Measurements from ENCODE around the gene TEX2. TPM values are rescaled to one million over a fixed set of nuclear protein-coding genes. Genes with fewer than 3 reads are reported as not detected.

TEX2 gene
- total and polyA plus RNA-seq, 7 experiments from 2014 or later, result 7.9 to 24.2 (median 14.4) TPM

DNA sequence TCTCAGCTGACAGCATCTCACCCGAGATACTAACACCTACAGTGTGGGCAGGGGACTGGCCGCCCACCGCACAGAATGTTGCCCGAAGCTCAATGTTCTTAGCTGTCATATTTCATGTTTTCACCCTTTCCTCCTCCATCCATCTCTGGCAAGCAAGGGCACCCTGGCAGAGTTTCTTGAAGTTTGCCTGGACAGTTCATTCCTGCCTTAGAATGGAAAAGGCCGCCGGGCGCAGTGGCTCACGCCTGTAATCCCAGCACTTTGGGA, 37.6 kb upstream of the TEX2 start:
- Histone ChIP-seq H3K27ac (ENCODE audit: low read depth, low read length) (no peak overlapping the region), H3K4me3 (ENCODE audit: low read length) (no peak overlapping the region), H3K27me3 (ENCODE audit: control insufficient read depth in 2 of 2, insufficient read depth in 2 of 2, low read length in 2 of 2) (no peaks in the 10 kb centered on the region), H3K9me3 (ENCODE audit: control insufficient read depth in 2 of 3, low read length in 3 of 3) (no peaks in the 10 kb centered on the region), H3K36me3 (ENCODE audit: control insufficient read depth in 2 of 3, insufficient read depth in 3 of 3, low read length in 3 of 3) (no peaks in the 10 kb centered on the region), H3K4me1 (ENCODE audit: control insufficient read depth in 2 of 2, insufficient read depth in 2 of 2, low read length in 2 of 2) (no peaks in the 10 kb centered on the region)
- ChIA-PET POLR2A (interaction anchor here (0.7 kb wide), 1 partner anchor 448 kb away, joined by 5 read pairs; no protein-coding TSS in a partner anchor), CTCF (interaction anchor here (1.2 kb wide), 1 partner anchor 9 kb away, joined by 4 read pairs; no protein-coding TSS in a partner anchor)
- no peak for DNase-seq
- H3K4me1 Mint-ChIP-seq, result no peaks in the 10 kb centered on the region
- no peaks in the 10 kb centered on the region for H3K9me3 Mint-ChIP-seq
- no peak overlapping the region for H3K4me3 Mint-ChIP-seq
- intact Hi-C loops (cut with micrococcal nuclease), result loop anchor here in 1 of 2 donors (2.0 kb wide), 1 partner anchor 38 kb away; the partner anchor contains the start of gene TEX2
- H3K27ac Mint-ChIP-seq, result no peak overlapping the region
- no peaks in the 10 kb centered on the region for H3K36me3 Mint-ChIP-seq
- no peak for ATAC-seq
- H3K27me3 Mint-ChIP-seq, result peaks cover 0 to 4% (median 0%) of the 10 kb centered on the region in 5 donors

DNA sequence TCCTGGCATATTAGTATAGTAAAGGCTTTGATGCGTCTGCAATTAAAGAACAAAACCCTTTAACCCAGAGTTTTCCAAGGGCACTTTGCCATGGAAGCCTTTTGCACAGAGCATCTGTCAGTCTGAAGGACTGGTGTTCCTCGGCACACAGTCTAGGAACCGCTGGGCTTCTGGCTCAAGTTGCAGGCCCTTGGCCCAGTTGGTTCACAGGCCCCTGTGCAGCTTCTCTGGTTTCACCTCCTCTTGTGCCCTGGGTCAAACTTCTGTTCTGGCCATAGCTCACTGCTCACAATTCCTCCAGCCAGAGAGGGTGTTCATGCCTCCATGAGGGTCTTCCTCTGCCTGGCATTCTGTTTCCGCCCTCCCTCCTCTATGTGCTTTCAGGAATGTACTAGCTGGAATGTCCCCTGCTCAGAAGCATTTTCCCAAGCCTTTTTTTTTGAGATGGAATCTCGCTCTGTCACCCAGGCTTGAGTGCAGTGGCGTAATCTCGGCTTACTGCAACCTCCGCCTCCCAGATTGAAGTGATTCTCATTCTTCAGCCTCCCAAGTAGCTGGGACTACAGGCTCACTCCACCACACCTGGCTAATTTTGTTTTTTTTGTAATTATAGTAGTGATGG, 34.5 kb upstream of the TEX2 start:
- intact Hi-C loops (cut with micrococcal nuclease), result no loop called here
- Histone ChIP-seq H3K4me3 (ENCODE audit: low read length) (no peak overlapping the region), H3K4me1 (ENCODE audit: control insufficient read depth in 2 of 2, insufficient read depth in 2 of 2, low read length in 2 of 2) (no peaks in the 10 kb centered on the region), H3K36me3 (ENCODE audit: control insufficient read depth in 2 of 3, insufficient read depth in 3 of 3, low read length in 3 of 3) (no peaks in the 10 kb centered on the region), H3K27me3 (ENCODE audit: control insufficient read depth in 2 of 2, insufficient read depth in 2 of 2, low read length in 2 of 2) (no peaks in the 10 kb centered on the region), H3K27ac (ENCODE audit: low read depth, low read length) (no peak overlapping the region), H3K9me3 (ENCODE audit: control insufficient read depth in 2 of 3, low read length in 3 of 3) (no peaks in the 10 kb centered on the region)
- Mint-ChIP-seq H3K9me3 (peaks cover 0 to 2% (median 0%) of the 10 kb centered on the region in 11 donors), H3K36me3 (no peaks in the 10 kb centered on the region), H3K27me3 (peaks cover 0 to 7% (median 0%) of the 10 kb centered on the region in 5 donors), H3K27ac (no peak overlapping the region), H3K4me3 (no peak overlapping the region), H3K4me1 (peaks cover 0 to 6% (median 0%) of the 10 kb centered on the region in 7 donors)
- ATAC-seq (no peak), DNase-seq (no peak)
- CTCF ChIA-PET, result interaction anchor here (0.8 kb wide), 1 partner anchor 640 kb away, joined by 3 read pairs; no protein-coding TSS in a partner anchor
- POLR2A ChIA-PET, result no interaction called here

DNA sequence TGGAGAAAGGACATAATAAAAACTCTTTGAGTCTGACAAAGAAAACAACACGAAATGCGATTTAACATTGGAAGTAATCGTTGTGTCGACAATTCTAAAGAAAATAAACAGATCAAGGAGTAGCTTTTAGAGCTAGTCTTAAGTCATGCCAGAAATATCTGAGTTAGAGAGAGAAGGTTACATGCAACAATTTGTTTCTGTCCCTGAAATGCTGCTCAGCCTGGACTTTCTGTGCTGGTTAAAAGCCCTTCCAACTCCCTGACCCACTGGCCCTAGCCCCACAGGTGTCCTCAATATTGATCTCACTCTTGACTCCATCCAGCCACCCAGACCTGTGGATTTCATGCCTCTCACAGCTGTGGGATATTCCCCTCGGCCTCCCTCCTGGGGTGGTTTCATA, 33.2 kb upstream of the TEX2 start:
- Histone ChIP-seq H3K4me1 (ENCODE audit: control insufficient read depth in 2 of 2, insufficient read depth in 2 of 2, low read length in 2 of 2) (no peaks in the 10 kb centered on the region), H3K27ac (ENCODE audit: low read depth, low read length) (no peak overlapping the region), H3K27me3 (ENCODE audit: control insufficient read depth in 2 of 2, insufficient read depth in 2 of 2, low read length in 2 of 2) (no peaks in the 10 kb centered on the region), H3K36me3 (ENCODE audit: control insufficient read depth in 2 of 3, insufficient read depth in 3 of 3, low read length in 3 of 3) (no peaks in the 10 kb centered on the region), H3K4me3 (ENCODE audit: low read length) (no peak overlapping the region), H3K9me3 (ENCODE audit: control insufficient read depth in 2 of 3, low read length in 3 of 3) (peaks cover 0 to 4% (median 0%) of the 10 kb centered on the region in 3 experiments)
- Mint-ChIP-seq H3K4me3 (no peak overlapping the region), H3K36me3 (peaks cover 0 to 3% (median 3%) of the 10 kb centered on the region in 5 donors), H3K27ac (no peak overlapping the region), H3K27me3 (peaks cover 0 to 7% (median 0%) of the 10 kb centered on the region in 5 donors), H3K4me1 (peaks cover 0 to 6% (median 0%) of the 10 kb centered on the region in 7 donors), H3K9me3 (peaks cover 2 to 10% (median 3%) of the 10 kb centered on the region in 11 donors)
- DNase-seq (no peak), ATAC-seq (no peak)
- CTCF ChIA-PET, result no interaction called here
- intact Hi-C loops (cut with micrococcal nuclease), result no loop called here
- POLR2A ChIA-PET, result no interaction called here

DNA sequence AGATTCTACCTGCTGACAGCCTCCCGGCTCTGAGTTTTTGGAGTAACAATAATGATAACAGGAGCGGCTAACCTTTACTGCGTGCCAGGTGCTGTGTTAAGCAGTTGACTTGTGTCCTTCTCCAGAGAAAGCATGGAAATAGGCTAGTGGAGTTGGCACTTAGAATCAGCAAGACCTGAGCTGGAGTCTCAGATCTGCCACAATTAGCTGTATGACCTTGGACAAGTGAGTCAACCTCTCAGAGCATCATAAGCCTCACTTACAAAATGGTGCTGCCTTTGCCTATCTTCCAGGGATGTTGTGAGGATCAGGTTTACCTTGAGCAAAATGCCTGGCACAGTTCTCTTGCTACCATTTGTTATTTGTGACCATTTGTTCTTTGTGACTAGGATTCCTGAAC, 32.1 kb upstream of the TEX2 start:
- peaks cover 0 to 8% (median 6%) of the 10 kb centered on the region in 5 donors for H3K36me3 Mint-ChIP-seq
- H3K4me3 Mint-ChIP-seq, result no peak overlapping the region
- H3K9me3 Mint-ChIP-seq, result peaks cover 4 to 21% (median 8%) of the 10 kb centered on the region in 11 donors
- Histone ChIP-seq H3K27ac (ENCODE audit: low read depth, low read length) (no peak overlapping the region), H3K9me3 (ENCODE audit: control insufficient read depth in 2 of 3, low read length in 3 of 3) (peaks cover 0 to 9% (median 0%) of the 10 kb centered on the region in 3 experiments), H3K27me3 (ENCODE audit: control insufficient read depth in 2 of 2, insufficient read depth in 2 of 2, low read length in 2 of 2) (no peaks in the 10 kb centered on the region), H3K4me3 (ENCODE audit: low read length) (no peak overlapping the region), H3K36me3 (ENCODE audit: control insufficient read depth in 2 of 3, insufficient read depth in 3 of 3, low read length in 3 of 3) (no peaks in the 10 kb centered on the region), H3K4me1 (ENCODE audit: control insufficient read depth in 2 of 2, insufficient read depth in 2 of 2, low read length in 2 of 2) (no peaks in the 10 kb centered on the region)
- H3K27ac Mint-ChIP-seq, result no peak overlapping the region
- ChIA-PET CTCF (interaction anchor here (1.3 kb wide), 1 partner anchor 11 kb away, joined by 3 read pairs; no protein-coding TSS in a partner anchor), POLR2A (no interaction called here)
- intact Hi-C loops (cut with micrococcal nuclease), result no loop called here
- H3K4me1 Mint-ChIP-seq, result peaks cover 0 to 6% (median 0%) of the 10 kb centered on the region in 7 donors
- DNase-seq, result no peak
- peaks cover 0 to 5% (median 0%) of the 10 kb centered on the region in 5 donors for H3K27me3 Mint-ChIP-seq
- no peak for ATAC-seq

DNA sequence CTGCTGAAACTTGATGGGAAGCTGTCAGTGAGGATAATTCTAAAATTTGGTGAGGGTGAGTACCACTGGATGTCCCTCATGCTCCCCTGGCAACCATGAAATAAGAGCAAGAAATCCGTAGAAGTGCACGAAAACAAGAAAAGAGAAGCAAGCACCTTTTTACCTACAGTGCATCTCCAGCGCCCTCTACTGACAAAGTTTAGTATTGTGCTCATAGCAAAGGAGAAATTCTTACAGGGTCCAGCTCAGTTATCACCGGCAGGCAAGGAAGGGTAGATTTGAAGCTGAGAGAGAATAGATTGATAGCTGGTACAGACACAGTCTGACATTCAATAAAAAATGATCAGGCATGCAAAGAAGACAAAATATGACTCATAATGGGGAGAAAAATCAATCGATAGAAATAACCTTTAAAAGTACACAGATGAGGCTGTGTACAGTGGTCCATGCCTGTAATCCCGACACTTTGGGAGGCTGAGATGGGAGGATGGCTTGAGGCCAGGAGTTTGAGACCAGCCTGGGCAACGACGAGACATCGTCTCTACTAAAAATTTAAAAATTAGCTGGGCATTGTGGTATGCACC, 28.3 kb upstream of the TEX2 start:
- ChIA-PET POLR2A (interaction anchor here (0.8 to 1.4 kb wide), 3 partner anchors 143 to 176 kb away, joined by 3 to 4 read pairs (median 3); no protein-coding TSS in a partner anchor), CTCF (interaction anchor here (0.7 to 1.3 kb wide), 3 partner anchors 9 to 227 kb away, joined by 3 to 5 read pairs (median 4); no protein-coding TSS in a partner anchor)
- intact Hi-C loops (cut with micrococcal nuclease), result no loop called here
- peaks cover 0 to 9% (median 0%) of the 10 kb centered on the region in 3 experiments for H3K9me3 ChIP-seq (ENCODE audit: control insufficient read depth in 2 of 3, low read length in 3 of 3)
- no peaks in the 10 kb centered on the region for H3K36me3 ChIP-seq (ENCODE audit: control insufficient read depth in 2 of 3, insufficient read depth in 3 of 3, low read length in 3 of 3)
- DNase-seq (no peak), ATAC-seq (no peak)
- H3K4me3 Mint-ChIP-seq, result no peak overlapping the region
- peaks cover 0 to 3% (median 0%) of the 10 kb centered on the region in 5 donors for H3K27me3 Mint-ChIP-seq
- H3K4me1 Mint-ChIP-seq, result peaks cover 0 to 6% (median 0%) of the 10 kb centered on the region in 7 donors
- no peak overlapping the region for H3K4me3 ChIP-seq (ENCODE audit: low read length)
- H3K36me3 Mint-ChIP-seq, result peaks cover 0 to 8% (median 6%) of the 10 kb centered on the region in 5 donors
- H3K27ac ChIP-seq (ENCODE audit: low read depth, low read length), result no peak overlapping the region
- no peak overlapping the region for H3K27ac Mint-ChIP-seq
- no peaks in the 10 kb centered on the region for H3K4me1 ChIP-seq (ENCODE audit: control insufficient read depth in 2 of 2, insufficient read depth in 2 of 2, low read length in 2 of 2)
- H3K27me3 ChIP-seq (ENCODE audit: control insufficient read depth in 2 of 2, insufficient read depth in 2 of 2, low read length in 2 of 2), result no peaks in the 10 kb centered on the region
- H3K9me3 Mint-ChIP-seq, result peaks cover 4 to 26% (median 8%) of the 10 kb centered on the region in 11 donors

DNA sequence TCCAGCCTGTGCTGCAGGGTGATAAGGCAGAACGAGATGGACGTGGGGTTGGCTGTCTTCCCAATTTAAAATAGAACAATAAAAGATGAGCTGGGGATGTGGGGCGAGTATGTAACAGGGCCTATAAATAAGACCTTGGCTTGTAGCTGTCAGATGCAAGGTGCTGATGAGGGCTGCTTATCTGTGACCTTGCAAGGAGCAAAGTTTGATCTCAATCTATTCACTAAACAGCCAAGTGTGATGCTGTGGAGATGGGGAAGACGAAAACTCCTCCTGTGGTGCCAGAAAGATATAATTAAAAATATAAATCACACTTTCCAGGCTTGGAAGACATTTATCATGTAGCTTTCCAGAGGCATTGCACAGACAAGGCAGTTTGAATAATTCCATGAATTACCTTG, 26.7 kb upstream of the TEX2 start:
- H3K36me3 Mint-ChIP-seq, result peaks cover 0 to 8% (median 6%) of the 10 kb centered on the region in 5 donors
- DNase-seq (no peak), ATAC-seq (no peak)
- no peaks in the 10 kb centered on the region for H3K36me3 ChIP-seq (ENCODE audit: control insufficient read depth in 2 of 3, insufficient read depth in 3 of 3, low read length in 3 of 3)
- CTCF ChIA-PET, result interaction anchor here (0.8 to 1.3 kb wide), 2 partner anchors 128 to 203 kb away, joined by 3 read pairs; no protein-coding TSS in a partner anchor
- H3K27ac Mint-ChIP-seq, result no peak overlapping the region
- H3K4me3 Mint-ChIP-seq, result no peak overlapping the region
- peaks cover 0 to 9% (median 0%) of the 10 kb centered on the region in 3 experiments for H3K9me3 ChIP-seq (ENCODE audit: control insufficient read depth in 2 of 3, low read length in 3 of 3)
- intact Hi-C loops (cut with micrococcal nuclease), result no loop called here
- peaks cover 0 to 3% (median 0%) of the 10 kb centered on the region in 5 donors for H3K27me3 Mint-ChIP-seq
- peaks cover 4 to 26% (median 8%) of the 10 kb centered on the region in 11 donors for H3K9me3 Mint-ChIP-seq
- no peak overlapping the region for H3K27ac ChIP-seq (ENCODE audit: low read depth, low read length)
- peaks cover 0 to 6% (median 0%) of the 10 kb centered on the region in 7 donors for H3K4me1 Mint-ChIP-seq
- POLR2A ChIA-PET, result interaction anchor here (1.4 kb wide), 1 partner anchor 144 kb away, joined by 3 read pairs; no protein-coding TSS in a partner anchor
- H3K4me3 ChIP-seq (ENCODE audit: low read length), result no peak overlapping the region
- H3K27me3 ChIP-seq (ENCODE audit: control insufficient read depth in 2 of 2, insufficient read depth in 2 of 2, low read length in 2 of 2), result no peaks in the 10 kb centered on the region
- no peaks in the 10 kb centered on the region for H3K4me1 ChIP-seq (ENCODE audit: control insufficient read depth in 2 of 2, insufficient read depth in 2 of 2, low read length in 2 of 2)

Data from naive thymus-derived CD4-positive, alpha-beta T cell (primary cell).